K562 (cell line): Measurements from ENCODE around the gene ZNF451. TPM values are rescaled to one million over a fixed set of nuclear protein-coding genes. Genes with fewer than 3 reads are reported as not detected.
A peak's percentile ranks its signal among the peaks of the same experiment; 100 is the strongest.
"Not testable (repeated sequence)": the region's sequence is repeated elsewhere in the genome, so short reads cannot be mapped to it uniquely, and the experiment has no call there.

ENCODE experiments used
- ATF1 ChIP-seq, 2 experiments: fragments of 450-650 bp in 1 of 2; IDR thresholded peaks; 2 replicates each; pipeline ENCODE4 v1.6.1; 2016; ENCODE audit warnings: missing compliant biosample characterization in 1 of 2, missing genetic modification characterization in 1 of 2
- GABPA ChIP-seq: fragments of 200-800 bp; sonication (Bioruptor generic); conservative IDR thresholded peaks from 2 replicates; pipeline ENCODE4 v1.6.1; 2016; ENCODE audit warnings: low read depth, missing genetic modification characterization, missing compliant biosample characterization
- GTF2E2 ChIP-seq: fragments of 200-800 bp; sonication (Bioruptor generic); IDR thresholded peaks from 2 replicates; pipeline ENCODE4 v1.6.1; 2016; ENCODE audit warnings: missing genetic modification characterization, missing compliant biosample characterization
- LEF1 ChIP-seq: fragments of 450-650 bp; IDR thresholded peaks from 2 replicates; pipeline ENCODE4 v1.6.1; 2016; ENCODE audit warnings: mild to moderate bottlenecking
- NBN ChIP-seq: fragments of 450-650 bp; IDR thresholded peaks from 2 replicates; pipeline ENCODE4 v1.6.1; 2016; ENCODE audit warnings: low read depth, mild to moderate bottlenecking
- PKNOX1 ChIP-seq: fragments of 450-650 bp; IDR thresholded peaks from 2 replicates; pipeline ENCODE4 v1.6.1; 2016
- RBM22 ChIP-seq: fragments of 200-400 bp; formaldehyde crosslinking; IDR thresholded peaks from 2 replicates; pipeline ENCODE4 v1.6.1; 2018; ENCODE audit warnings: low read length, low read depth; ENCODE audit not compliant: poor library complexity, severe bottlenecking
- ZNF583 ChIP-seq: fragments of 250-450 bp; sonication (Bioruptor Pico); IDR thresholded peaks from 2 replicates; pipeline ENCODE4 v1.4.0; 2020
- ZNF668 ChIP-seq: fragments of 250-450 bp; sonication (Bioruptor Pico); IDR thresholded peaks from 2 replicates; pipeline ENCODE4 v1.8.0; 2022; ENCODE audit warnings: mild to moderate bottlenecking, inconsistent platforms
- polyA plus RNA-seq, 8 experiments: library from polyadenylated mRNA; depleted of rRNA in 4 of 8; stranded (reverse) in 5 of 8; unstranded in 3 of 8; fragments of >200 nt; fragmentation: Nextera tagmentation in 2 of 8; fragmentation: Illumina TruSeq in 1 of 8; extraction: Ambion mirVana in 2 of 8; extraction: Trizol in 1 of 8; gene quantifications; 2 replicates each; pipeline versions ENCODE4 v1.2.1 to v1.2.3, GENCODE V29; 2011 to 2014; ENCODE audit warnings: inconsistent platforms in 1 of 8, missing spikeins in 1 of 8
- total RNA-seq, 7 experiments: library from RNA; depleted of rRNA in 6 of 7; stranded (reverse); fragments of >200 nt in 6 of 7; fragmentation: Illumina TruSeq in 2 of 7; extraction: Trizol in 2 of 7; gene quantifications; 2 replicates each; pipeline versions ENCODE4 v1.2.1 to v1.2.3, GENCODE V29; 2011 to 2021; ENCODE audit warnings: low replicate concordance in 1 of 7
- TF ChIP-seq, protein P1 (sequence below), 2 experiments: fragments of 450-650 bp; formaldehyde crosslinking in 1 of 2; IDR thresholded peaks; 2 replicates each; pipeline versions ENCODE4 v1.4.0 to v1.6.1; 2014 to 2020; ENCODE audit warnings: mild to moderate bottlenecking in 2 of 2, borderline replicate concordance in 1 of 2, low read depth in 1 of 2
- TF ChIP-seq, protein P2 (sequence below): fragments of 450-650 bp; IDR thresholded peaks from 2 replicates; pipeline ENCODE4 v1.6.1; 2018; ENCODE audit not compliant: partially characterized antibody

Gene ZNF451
- total and polyA plus RNA-seq, 9 of the 15 experiments (the other 6 are each of a cell fraction or from before 2014, with no cell fraction given) = 16.1 to 74.3 (median 38.3) TPM

DNA sequence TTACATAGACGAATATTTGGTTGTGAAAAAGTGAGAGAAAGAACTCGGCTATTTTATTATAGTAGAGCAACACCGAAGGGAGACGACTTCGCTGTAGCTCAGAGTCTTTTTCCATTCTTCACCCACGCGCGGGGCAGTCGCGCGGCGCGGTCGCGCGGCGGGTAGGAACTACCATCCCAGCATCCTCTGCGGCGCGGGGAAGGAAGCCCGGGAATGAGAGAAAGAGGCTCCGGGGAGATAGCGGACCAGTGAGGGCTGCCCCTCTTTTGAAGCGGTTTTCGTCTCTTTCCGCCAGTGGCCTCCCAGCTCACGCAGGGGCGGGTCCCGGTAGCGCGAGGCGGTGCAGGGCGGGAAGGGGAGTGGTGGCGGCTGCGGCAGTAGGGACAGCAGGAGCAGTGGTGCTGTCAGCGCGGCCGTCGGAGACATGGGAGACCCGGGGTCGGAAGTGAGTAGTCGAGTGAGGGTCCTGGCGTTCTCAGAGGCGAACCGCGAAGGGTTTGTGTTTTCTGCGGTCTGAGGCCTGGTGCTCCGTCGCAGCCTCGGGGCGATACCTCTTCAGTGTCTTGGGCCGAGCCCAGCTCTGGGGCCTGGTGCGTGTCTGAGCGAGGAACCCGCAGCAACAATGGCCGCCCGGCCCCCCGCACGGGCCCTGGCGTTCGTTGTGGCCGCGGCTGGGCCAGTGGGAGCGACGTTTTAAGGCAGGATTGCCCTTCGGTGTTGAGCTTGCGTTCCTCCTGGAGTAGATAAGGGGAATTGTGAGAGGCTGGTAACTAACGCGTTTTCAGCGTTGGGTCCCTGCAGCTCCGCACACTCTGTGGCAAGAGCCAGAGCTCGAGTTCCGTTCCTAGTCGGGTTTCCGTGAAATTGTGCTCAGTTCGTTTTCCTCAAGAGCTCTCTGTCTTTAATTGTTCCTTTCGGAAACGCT, 43.4 kb upstream of the ZNF451 start, which contains the start of gene KIAA1586 (continued):
- TF ChIP-seq ATF1 (CRISPR knock-in tag; IDR thresholded peaks at IDR 0.05) = not testable (repeated sequence)
- peak; percentile 74 for TF ChIP-seq ATF1 (tag; IDR thresholded peaks at IDR 0.05)
- peak; percentile 35; the same call in 1 of the 2 replicates for TF ChIP-seq PKNOX1
- TF ChIP-seq, protein P1, sequence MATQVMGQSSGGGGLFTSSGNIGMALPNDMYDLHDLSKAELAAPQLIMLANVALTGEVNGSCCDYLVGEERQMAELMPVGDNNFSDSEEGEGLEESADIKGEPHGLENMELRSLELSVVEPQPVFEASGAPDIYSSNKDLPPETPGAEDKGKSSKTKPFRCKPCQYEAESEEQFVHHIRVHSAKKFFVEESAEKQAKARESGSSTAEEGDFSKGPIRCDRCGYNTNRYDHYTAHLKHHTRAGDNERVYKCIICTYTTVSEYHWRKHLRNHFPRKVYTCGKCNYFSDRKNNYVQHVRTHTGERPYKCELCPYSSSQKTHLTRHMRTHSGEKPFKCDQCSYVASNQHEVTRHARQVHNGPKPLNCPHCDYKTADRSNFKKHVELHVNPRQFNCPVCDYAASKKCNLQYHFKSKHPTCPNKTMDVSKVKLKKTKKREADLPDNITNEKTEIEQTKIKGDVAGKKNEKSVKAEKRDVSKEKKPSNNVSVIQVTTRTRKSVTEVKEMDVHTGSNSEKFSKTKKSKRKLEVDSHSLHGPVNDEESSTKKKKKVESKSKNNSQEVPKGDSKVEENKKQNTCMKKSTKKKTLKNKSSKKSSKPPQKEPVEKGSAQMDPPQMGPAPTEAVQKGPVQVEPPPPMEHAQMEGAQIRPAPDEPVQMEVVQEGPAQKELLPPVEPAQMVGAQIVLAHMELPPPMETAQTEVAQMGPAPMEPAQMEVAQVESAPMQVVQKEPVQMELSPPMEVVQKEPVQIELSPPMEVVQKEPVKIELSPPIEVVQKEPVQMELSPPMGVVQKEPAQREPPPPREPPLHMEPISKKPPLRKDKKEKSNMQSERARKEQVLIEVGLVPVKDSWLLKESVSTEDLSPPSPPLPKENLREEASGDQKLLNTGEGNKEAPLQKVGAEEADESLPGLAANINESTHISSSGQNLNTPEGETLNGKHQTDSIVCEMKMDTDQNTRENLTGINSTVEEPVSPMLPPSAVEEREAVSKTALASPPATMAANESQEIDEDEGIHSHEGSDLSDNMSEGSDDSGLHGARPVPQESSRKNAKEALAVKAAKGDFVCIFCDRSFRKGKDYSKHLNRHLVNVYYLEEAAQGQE (IDR thresholded peaks at IDR 0.05; ENCODE audit: borderline replicate concordance) = not testable (repeated sequence)
- TF ChIP-seq, protein P1 (CRISPR knock-in tag; IDR thresholded peaks at IDR 0.05; ENCODE audit: low read depth) = 0 out of 2 replicates have a peak, but pooled peaks have one; percentile 51
- peak; percentile 71 for TF ChIP-seq LEF1
- TF ChIP-seq RBM22 = peak; percentile 72
- peak; percentile 80 for TF ChIP-seq GABPA (tag)
- 0 out of 2 replicates have a peak, but pooled peaks have one; percentile 25 for TF ChIP-seq ZNF583 (CRISPR knock-in tag)
- peak; percentile 69; the same call in 1 of the 2 replicates for TF ChIP-seq NBN
- peak; percentile 65; the same call in 1 of the 2 replicates for TF ChIP-seq GTF2E2 (tag)
- TF ChIP-seq, protein P2, sequence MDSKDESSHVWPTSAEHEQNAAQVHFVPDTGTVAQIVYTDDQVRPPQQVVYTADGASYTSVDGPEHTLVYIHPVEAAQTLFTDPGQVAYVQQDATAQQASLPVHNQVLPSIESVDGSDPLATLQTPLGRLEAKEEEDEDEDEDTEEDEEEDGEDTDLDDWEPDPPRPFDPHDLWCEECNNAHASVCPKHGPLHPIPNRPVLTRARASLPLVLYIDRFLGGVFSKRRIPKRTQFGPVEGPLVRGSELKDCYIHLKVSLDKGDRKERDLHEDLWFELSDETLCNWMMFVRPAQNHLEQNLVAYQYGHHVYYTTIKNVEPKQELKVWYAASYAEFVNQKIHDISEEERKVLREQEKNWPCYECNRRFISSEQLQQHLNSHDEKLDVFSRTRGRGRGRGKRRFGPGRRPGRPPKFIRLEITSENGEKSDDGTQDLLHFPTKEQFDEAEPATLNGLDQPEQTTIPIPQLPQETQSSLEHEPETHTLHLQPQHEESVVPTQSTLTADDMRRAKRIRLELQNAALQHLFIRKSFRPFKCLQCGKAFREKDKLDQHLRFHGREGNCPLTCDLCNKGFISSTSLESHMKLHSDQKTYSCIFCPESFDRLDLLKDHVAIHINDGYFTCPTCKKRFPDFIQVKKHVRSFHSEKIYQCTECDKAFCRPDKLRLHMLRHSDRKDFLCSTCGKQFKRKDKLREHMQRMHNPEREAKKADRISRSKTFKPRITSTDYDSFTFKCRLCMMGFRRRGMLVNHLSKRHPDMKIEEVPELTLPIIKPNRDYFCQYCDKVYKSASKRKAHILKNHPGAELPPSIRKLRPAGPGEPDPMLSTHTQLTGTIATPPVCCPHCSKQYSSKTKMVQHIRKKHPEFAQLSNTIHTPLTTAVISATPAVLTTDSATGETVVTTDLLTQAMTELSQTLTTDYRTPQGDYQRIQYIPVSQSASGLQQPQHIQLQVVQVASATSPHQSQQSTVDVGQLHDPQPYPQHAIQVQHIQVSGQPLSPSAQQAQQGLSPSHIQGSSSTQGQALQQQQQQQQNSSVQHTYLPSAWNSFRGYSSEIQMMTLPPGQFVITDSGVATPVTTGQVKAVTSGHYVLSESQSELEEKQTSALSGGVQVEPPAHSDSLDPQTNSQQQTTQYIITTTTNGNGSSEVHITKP = peak; percentile 42
- peak; percentile 13; the same call in 1 of the 2 replicates for TF ChIP-seq ZNF668 (CRISPR knock-in tag)
